HG03469 (cell line): ENCODE measurements around the gene POLR2J.
"Not testable (repeated sequence)": the region's sequence is repeated elsewhere in the genome, so short reads cannot be mapped to it uniquely, and the experiment has no call there.

Experiments
- ATAC-seq: cut with Tn5 transposase; IDR thresholded peaks from one replicate; pipeline ENCODE4 v1.9.1; 2021; ENCODE audit warnings: mild to moderate bottlenecking, moderate library complexity, moderate number of reproducible peaks; ENCODE audit not compliant: unreplicated experiment

The POLR2J gene

DNA sequence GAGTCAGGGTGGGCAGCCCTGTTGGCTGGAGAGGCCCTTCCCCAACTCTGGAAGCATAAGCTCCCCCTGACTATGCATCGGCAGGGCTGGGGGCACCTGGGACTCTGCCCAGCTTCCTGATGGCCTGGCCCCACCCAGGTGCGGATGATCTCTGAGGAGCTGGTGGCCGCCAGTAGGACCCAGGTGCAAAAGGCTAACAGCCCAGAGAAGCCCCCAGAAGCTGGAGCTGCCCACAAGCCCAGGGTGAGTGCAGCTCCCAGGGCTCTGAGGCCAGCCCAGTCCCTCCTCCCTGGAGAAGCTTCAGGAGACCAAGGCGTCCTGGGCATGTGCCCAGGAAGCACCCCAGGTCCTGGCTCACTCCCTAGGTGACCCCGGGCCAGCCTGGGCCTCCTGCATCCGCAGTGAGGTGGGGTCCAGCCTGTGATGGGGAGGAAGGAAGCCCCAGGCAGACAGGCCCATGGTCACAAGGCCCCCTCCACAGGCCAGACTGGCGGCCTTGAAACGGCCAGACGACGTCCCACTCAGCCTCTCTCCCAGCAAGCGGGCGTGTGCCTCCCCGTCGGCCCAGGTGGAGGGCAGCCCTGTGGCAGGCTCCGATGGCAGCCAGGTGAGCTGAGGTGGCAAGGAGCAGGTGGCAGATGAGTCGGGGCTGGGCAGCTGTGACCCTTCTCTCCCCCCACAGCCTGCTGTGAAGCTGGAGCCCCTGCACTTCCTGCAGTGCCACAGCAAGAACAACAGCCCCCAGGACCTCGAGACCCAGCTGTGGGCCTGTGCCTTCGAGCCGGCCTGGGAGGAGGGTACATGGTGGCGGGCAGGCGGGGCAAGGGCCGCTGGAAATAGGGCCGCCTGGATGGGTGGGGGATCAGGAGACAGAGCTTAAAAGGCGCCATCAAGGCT is 10.9 kb downstream of the POLR2J start:
- ATAC-seq, result no peak

DNA sequence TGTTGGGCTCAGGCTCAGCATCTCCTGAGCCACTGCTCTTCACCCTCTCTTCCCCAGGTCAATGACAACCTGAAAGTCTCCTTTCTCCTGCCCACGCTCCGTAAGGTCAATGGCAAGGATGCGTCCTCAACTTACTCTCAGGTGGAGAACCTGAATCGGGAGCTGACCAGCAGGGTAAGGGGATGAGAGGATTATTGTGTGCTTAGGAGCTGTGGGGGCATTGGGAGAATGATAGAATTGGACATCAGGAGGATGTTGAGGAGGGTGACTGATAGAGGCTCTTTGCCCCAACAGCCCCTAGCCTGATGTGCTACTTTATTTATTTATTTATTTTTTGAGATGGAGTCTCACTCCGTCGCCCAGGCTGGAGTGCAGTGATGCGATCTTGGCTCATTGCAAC is 12.6 kb downstream of the POLR2J start:
- ATAC-seq, result no peak

DNA sequence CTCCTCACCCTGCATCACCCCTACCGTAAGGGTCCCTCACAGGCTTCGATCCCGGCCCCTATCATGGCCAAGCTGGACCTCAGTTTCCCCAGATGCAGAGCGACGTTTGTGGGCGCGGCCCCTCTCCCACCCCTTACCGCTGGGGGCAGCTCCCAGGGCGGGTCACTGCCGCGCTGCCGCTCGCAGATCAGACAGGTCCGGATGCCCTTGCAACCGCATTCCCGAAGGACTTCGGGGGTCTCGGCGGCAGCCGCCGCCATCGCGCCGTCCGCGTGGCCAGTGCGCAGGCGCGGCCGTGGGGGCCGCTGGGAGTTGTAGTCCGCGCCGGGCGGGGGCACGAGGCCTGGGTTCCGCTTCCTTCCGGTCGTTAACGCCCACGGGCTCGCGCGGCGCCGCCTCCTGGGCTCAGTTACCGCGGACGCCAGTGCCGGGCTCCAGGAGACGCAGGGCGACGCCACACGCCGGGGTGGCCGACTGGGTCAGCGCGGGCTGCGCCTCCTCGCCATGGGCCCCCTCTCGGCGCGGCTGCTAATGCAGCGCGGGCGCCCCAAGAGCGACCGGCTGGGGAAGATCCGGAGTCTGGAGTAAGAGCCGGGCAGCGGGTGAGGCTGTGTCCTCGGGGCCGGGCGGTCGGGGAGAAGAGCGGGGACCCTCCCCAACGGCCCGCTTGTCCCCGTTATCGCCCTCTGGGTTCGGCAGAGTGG is 14.0 kb downstream of the POLR2J start, which contains the start of the genes ALKBH4 and LRWD1:
Gene ALKBH4, minus strand, starts transcription at position 287 of the 704 bp plus-strand sequence. Its CDS starts 27 bp downstream, at position 260.
Gene LRWD1, plus strand, starts transcription at position 408 of the 704 bp plus-strand sequence. Its CDS starts 97 bp downstream, at position 505.
- ATAC-seq, result peak; percentile 69

DNA sequence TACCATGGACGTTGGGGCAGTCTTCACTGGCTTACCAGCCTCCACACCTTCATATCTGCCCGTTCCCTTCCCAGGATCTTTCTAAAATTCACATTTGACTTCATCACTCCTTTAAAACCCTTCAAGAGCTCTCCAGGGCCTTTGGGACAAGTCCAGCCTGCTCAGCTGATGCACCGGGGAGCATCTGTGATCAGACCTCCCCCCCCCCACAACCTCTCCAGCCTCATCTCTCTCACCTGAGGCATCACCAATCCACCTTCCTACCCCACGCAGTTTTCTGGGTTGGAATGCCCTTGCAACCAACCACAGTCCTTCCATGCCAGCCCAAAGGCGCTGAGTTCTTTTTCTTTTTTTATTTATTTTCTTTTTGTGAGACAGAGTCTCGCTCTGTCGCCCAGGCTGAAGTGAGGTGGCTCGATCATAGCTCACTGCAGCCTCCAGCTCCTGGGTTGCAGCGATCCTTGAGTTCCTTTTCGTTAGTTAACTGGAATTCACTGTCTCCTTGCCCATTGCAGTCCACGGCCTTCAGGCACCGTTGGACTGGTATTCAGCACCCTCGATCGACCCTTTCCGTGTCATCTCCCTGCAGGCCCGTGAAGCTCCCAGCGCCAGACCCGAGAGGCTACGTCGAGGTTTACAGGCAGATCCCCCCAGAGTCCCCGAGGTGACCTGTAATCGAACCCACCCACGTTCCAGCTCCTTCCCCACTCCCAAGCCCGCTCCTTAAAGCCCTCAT is 14.7 kb downstream of the POLR2J start:
- ATAC-seq, result no peak

DNA sequence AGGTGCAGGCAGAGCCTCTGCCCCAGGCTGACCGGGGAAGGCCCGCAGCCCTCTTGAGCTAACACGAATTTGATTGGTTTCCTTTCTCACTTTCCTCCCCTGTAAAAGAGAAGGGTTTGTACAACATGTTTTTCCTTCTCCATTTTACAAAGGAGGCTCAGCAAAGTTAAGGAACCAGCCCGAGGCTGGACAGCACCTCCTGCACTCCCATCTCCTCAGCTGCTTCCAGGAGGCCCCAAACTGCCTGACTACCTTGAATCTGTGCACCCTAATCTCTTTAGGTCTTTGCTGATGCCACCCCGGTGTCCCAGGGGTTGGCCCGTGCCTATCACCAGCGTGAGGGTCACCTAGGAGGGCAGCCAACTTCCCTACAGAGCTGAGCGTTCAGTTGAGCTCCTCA is 18.3 kb downstream of the POLR2J start:
- ATAC-seq, result no peak

DNA sequence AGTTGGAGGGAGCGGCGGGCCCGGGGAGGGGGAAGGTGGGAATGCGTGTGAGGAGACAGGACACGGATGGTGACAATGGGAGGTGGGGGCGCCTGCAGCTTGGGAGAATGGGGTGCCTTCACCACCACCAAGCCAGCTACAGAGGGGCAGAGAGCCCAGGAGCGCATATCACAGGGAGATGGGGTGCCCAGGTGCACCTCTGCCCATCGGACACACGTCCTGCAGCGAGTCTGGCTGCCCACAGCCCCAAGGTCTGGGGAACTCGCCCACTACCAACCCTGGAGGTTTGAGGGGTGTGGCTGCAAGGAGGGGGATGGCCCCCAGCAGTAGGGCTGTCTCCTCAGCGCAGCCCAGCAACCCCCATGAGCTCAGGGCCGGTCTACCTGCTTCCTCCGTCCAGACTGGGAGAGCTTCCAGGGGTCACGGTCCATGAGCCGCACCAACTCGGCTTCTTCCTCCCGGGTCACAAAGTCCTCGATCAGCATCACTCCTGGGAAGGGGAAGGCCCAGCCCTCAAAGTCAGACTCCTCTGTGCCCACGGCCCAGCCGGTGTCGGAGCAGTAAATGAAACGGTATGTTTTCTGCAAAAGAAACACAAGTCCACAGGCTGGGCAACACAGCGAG is 19.4 kb downstream of the POLR2J start:
- ATAC-seq, result no peak

DNA sequence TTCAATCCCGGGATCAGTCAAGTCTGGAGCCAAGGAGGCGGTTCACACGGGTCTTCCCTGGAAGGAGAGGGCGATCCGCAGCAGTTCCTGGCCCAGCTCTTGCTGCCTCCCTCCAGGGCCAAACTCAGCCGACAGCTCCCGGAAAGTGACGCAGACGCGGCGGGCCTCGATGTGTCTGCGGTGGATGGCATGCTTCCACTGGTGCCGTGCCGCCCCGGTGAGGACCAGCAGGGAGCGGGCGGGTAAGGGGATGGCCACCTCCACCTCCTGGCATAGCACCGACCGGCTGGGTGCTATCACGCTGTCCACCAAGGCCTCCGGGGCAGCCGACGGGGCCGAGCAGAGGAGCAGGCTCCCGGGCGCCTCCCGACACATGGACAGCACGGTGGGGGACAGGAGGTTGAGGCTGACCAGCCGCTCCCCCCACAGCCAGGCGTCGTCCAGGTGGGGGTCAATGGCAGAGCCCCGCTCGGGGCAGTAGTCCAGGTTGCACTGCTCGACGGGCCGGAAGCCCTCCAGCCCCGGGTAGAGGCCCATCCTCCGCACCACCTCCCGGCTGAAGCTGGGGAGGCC is 21.3 kb downstream of the POLR2J start:
- no peak for ATAC-seq

DNA sequence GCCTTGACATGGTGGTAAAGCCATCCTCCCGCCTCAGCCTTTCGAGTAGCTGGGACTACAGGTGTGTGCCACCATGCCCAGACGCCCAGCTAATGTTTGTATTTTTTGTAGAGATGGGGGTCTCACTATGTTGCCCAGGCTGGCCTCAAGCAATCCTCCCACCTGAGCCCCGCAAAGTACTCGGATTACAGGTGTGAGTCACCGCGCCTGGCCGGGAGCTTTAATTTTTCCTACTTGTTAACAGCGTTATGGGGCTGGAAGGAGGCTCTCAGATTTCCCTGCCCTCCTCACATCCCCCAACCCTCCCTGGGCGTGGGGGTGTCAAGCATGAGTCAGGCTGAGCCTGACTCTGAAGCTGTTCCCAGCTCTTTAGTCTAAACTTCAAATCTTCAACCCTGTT is 22.4 kb downstream of the POLR2J start:
- no peak for ATAC-seq

DNA sequence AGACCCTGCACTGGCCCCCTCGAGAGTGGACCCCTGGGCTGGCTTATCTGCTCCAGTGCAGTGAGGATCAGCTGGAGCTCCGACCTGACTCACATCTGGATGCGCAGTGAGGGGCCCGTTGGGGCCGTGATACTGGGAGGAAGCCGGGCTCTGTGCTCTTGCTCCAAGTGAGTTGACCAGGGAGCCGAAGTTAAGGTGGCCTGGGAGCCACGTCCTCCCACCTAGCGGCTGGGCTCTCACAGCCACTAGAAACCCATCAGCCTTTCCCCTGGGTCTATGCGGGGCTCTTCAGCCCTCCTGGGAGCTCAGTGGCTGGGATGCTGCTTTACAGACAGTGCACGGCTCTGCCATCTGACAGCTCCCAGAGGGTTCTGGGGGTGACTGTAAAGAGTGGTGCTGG is 23.1 kb downstream of the POLR2J start:
- ATAC-seq, result no peak

DNA sequence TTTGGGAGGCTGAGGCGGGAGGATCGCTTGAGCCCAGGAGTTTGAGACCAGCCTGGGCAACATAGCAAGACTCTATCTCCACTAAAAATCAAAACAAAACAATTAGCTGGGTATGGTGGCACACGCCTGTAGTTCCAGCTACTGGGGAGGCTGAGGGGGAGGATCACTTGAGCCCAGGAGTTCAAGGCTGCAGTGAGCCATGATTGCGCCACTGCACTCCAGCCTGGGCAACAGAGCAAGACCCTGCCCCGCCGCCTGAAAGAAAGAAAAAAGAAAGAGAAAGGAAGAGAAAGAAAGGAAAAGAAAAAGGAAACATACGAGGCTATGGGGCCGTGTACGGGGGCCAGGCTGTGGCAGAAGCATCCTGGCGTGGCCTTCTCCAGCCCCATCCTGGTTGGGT is 23.8 kb downstream of the POLR2J start:
- not testable (repeated sequence) for ATAC-seq

DNA sequence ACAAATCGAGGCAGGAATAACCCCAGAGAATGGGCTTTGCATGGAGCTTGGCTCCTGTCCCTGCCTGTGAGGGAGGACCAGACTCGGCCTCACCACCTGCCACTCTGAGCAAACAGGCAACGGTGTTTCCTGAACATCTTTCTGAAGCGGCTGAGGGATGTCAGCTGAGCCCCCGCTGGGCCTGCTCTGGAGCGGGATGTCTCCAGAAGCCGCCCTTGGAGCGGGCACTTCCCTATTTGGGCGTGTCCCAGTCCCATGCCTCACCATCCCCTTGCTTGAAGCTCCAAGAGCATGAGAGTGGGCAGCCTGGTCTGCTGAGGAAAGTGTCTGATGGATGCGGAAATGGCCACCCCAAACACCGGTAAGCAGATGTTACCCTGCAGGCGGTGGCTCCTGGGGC is 24.3 kb downstream of the POLR2J start:
- ATAC-seq, result no peak

DNA sequence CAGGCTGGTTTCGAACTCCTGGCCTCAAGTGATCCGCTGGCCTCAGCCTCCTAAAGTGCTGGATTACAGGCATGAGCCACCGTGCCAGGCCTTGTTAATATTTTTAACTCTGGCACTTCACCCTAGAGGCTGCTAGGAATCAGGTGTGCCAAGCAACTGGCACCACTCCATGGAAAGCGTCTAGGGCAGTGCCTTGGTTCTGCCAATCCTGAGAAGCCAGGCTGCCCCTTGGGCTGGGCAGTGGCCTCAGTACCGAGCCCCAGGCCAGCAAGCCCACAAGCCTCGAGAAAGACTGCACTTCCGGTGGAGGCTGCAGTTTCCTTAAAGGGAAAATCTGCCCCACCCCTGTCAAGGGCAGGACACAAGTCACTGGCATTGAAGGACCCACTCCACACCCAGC is 25.4 kb downstream of the POLR2J start:
- ATAC-seq, result no peak

DNA sequence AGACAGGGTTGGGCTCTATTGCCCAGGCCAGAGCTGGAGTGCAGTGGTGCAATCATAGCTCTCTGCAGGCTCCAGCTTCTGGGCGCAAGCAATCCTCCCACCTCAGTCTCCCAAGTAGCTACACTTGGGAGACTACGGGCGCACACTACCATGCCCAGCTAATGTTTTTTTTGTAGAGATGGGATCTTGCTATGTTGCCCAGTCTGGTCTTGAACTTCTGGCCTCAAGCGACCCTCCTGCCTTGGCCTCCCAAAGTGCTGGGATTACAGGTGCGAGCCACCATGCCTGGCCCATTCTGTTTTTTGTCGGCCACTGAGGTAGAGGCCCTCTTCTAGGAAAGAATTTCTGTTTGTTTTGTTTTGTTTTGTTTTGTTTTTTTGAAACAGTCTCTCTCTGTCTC is 26.3 kb downstream of the POLR2J start:
- ATAC-seq, result no peak

DNA sequence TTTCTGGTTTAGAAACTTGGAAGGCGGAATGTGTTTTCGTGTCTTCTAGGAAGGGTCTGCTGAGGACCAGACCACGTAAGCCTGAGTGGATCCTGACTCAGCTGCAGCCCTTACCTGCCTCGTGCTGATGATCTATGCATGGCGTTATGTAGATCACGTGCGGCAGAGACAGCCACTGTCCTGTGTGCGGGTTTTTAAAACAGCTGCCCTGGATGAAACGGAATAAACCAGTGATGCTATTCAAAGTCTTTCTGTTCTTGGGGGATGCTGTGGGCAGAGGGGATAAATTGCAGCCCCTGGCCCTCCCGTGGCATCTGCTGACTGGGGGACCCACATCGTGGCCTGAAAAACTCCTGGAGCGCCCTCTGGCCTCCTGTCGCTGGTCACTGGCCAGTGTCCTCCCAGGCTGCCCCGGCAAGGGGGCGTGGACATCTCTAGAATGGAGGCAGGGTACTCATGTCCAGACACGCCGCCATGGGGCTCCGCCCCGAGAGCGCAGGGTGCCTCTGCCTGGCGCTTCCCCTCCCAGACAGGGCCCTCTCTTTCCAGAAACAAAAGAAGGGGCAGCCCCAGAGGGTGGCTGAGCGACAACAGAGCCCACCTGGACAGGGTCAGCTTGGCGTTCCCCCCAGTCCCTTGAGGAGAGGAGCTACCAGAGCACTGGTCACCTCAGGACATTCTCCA is 27.2 kb downstream of the POLR2J start:
- no peak for ATAC-seq

DNA sequence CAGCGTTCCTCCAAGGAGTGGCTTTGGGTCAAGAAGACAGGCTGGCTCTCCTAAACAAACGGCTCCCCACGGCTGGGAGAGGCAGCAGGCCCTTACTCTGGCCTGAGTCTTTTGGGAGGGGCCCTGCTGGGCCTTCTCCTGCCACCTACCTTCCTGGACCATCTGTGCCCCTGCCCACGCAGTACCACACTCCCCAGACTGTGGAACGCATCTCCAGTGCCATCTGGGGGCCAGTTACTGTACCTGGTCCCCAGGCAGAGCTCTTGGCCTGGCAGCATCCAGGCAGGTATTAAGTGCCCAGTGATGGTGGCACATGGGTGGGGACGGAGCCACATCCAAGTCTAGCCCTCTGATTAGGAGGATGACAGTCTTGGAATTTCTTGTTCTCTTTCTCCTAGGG is 28.5 kb downstream of the POLR2J start:
- ATAC-seq, result no peak

DNA sequence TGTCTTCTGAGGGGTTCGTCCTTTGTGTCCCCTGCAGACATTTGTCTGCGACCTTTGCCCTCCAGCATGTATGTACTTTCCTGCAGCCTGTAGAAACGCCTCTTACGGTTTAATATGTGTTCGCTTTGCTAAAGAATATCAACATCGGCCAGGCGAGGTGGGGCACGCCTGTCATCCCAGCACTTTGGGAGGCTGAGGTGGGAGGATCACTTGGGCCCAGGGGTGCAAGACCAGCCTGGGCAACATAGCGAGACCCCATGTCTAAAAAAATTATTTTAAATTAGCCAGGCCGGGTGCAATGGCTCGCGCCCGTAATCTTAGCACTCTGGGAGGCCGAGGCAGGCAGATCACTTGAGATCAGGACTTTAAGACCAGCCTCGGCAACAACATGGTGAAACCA is 29.6 kb downstream of the POLR2J start:
- no peak for ATAC-seq

DNA sequence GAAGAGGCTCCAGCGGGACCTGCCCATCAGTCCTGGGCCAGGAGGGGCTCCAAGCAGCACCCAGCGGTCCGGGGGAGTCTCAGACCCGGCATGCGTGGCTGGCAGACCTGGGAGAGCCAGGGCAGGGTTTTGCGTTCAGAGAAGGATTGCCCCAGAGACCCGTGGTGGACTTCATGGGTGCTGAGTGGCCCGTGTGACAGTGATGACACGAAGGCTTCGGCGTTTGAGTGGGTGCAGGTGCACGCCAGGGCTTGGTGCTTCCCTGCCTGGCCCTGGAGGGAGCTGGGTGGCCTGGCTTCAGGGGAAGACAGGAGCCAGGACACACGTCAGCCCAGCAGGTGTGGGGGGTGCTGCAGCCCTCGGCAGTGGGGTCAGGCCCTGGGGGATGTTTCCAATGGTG is 31.4 kb downstream of the POLR2J start:
- ATAC-seq, result no peak

DNA sequence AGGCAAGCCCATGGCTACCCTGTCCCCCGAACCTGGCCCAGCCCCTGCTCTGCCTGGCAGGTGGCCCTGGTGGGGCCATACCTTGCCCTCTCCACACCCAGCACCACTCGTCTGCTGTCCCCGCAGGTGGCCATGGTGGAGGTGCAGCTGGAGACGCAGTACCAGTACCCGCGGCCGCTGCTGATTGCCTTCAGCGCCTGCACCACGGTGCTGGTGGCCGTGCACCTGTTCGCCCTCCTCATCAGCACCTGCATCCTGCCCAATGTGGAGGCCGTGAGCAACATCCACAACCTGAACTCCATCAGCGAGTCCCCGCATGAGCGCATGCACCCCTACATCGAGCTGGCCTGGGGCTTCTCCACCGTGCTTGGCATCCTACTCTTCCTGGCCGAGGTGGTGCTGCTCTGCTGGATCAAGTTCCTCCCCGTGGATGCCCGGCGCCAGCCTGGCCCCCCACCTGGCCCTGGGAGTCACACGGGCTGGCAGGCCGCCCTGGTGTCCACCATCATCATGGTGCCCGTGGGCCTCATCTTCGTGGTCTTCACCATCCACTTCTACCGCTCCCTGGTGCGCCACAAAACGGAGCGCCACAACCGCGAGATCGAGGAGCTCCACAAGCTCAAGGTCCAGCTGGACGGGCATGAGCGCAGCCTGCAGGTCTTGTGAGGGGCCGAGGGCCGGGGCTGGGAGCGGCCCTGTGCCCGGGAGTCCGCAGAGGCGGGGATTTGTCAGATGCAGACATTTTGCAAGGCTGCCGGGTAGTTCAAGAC is 32.1 kb downstream of the POLR2J start:
- no peak for ATAC-seq

DNA sequence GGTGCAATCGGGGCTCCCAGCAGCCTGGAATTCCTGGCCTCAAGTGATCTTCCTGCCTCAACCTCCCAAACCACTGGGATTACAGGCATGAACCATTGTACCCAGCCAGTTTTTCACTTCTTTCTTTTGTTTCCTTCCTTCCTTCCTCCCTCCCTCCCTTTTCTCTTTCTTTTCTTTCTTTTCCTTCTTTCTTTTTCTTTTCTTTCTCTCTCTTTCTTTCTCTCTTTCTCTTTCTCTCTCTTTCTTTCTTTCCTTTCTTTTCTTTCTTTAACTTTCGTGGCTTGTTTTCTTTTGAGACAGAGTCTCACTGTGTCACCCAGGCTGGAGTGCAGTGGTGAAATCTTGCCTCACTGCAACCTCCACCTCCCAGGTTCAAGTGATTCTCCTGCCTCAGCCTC is 33.0 kb downstream of the POLR2J start:
- no peak for ATAC-seq
